HG02610 (cell line): ENCODE measurements around the gene CNOT10.
A peak's percentile ranks its signal among the peaks of the same experiment; 100 is the strongest.
"Not testable (repeated sequence)": the region's sequence is repeated elsewhere in the genome, so short reads cannot be mapped to it uniquely, and the experiment has no call there.

Source experiments
- ATAC-seq: cut with Tn5 transposase; IDR thresholded peaks from one replicate; pipeline ENCODE4 v1.9.1; 2021; ENCODE audit warnings: mild to moderate bottlenecking, moderate library complexity; ENCODE audit not compliant: unreplicated experiment

Gene CNOT10

GRCh38 chr3:32691847-32692246 lies 6.9 kb downstream of the CNOT10 start:
- ATAC-seq = no peak

- no peak for ATAC-seq
Observed at GRCh38 chr3:32696523-32696922, 11.5 kb downstream of the CNOT10 start.

- ATAC-seq = no peak
Observed at GRCh38 chr3:32698506-32698905, 13.5 kb downstream of the CNOT10 start.

- no peak for ATAC-seq
Observed at GRCh38 chr3:32699429-32699828, 14.4 kb downstream of the CNOT10 start.

- ATAC-seq = no peak
Observed at GRCh38 chr3:32700244-32700643, 15.3 kb downstream of the CNOT10 start.

- ATAC-seq = peak; percentile 29
Observed at GRCh38 chr3:32703491-32703972, 18.5 kb downstream of the CNOT10 start.

- ATAC-seq = no peak
Observed at GRCh38 chr3:32705232-32705631, 20.2 kb downstream of the CNOT10 start.

- ATAC-seq = no peak
Observed at GRCh38 chr3:32706348-32707025, 21.5 kb downstream of the CNOT10 start.

GRCh38 chr3:32707026-32707370 lies 22.0 kb downstream of the CNOT10 start:
- ATAC-seq = no peak

- ATAC-seq = no peak
Observed at GRCh38 chr3:32708672-32709283, 23.8 kb downstream of the CNOT10 start.

- ATAC-seq = no peak
Observed at GRCh38 chr3:32709346-32709745, 24.4 kb downstream of the CNOT10 start.

GRCh38 chr3:32712506-32713055 lies 27.6 kb downstream of the CNOT10 start:
- ATAC-seq = no peak

- ATAC-seq = no peak
Observed at GRCh38 chr3:32713181-32713580, 28.2 kb downstream of the CNOT10 start.

GRCh38 chr3:32719335-32719734 lies 34.3 kb downstream of the CNOT10 start:
- ATAC-seq = no peak

- ATAC-seq = no peak
Observed at GRCh38 chr3:32719931-32720330, 34.9 kb downstream of the CNOT10 start.

GRCh38 chr3:32725721-32726120 lies 40.7 kb downstream of the CNOT10 start:
- ATAC-seq = no peak

GRCh38 chr3:32733631-32734229 lies 48.7 kb downstream of the CNOT10 start:
- ATAC-seq = no peak

- no peak for ATAC-seq
Observed at GRCh38 chr3:32734756-32735155, 49.8 kb downstream of the CNOT10 start.

- not testable (repeated sequence) for ATAC-seq
Observed at GRCh38 chr3:32743470-32743869, 58.5 kb downstream of the CNOT10 start.

GRCh38 chr3:32743934-32744333 lies 58.9 kb downstream of the CNOT10 start:
- no peak for ATAC-seq

- ATAC-seq = no peak
Observed at GRCh38 chr3:32751377-32751776, 66.4 kb downstream of the CNOT10 start.

- ATAC-seq = no peak
Observed at GRCh38 chr3:32755761-32756160, 70.8 kb downstream of the CNOT10 start.
